HFFc6 (cell line): ENCODE measurements around the gene ARMC12. TPM values are rescaled to one million over a fixed set of nuclear protein-coding genes. Genes with fewer than 3 reads are reported as not detected.

Source experiments
- DNase-seq: peaks from one replicate; pipeline ENCODE4 v3.0.0-alpha.2; 2018
- H3K27ac Mint-ChIP-seq: 2 replicates; pipeline ENCODE4 v1.8.0; 2020; ENCODE audit warnings: mild to moderate bottlenecking, mixed read lengths
- H3K27me3 Mint-ChIP-seq: 2 replicates; pipeline ENCODE4 v1.8.0; 2021; ENCODE audit warnings: mild to moderate bottlenecking, moderate library complexity, mixed read lengths; ENCODE audit not compliant: insufficient read depth
- H3K36me3 Mint-ChIP-seq: 2 replicates; pipeline ENCODE4 v1.8.0; 2021; ENCODE audit warnings: low read depth, mixed read lengths
- H3K4me1 Mint-ChIP-seq: 2 replicates; pipeline ENCODE4 v1.8.0; 2020; ENCODE audit warnings: low read depth, mixed read lengths
- H3K4me3 Mint-ChIP-seq: 2 replicates; pipeline ENCODE4 v1.8.0; 2020; ENCODE audit warnings: mild to moderate bottlenecking, moderate library complexity, mixed read lengths
- H3K9me3 Mint-ChIP-seq: 2 replicates; pipeline ENCODE4 v1.8.0; 2020; ENCODE audit warnings: mild to moderate bottlenecking, mixed read lengths
- CTCF ChIP-seq: fragments of 200-600 bp; sonication (generic); IDR thresholded peaks from 2 replicates; pipeline ENCODE4 v1.5.0; 2021; ENCODE audit warnings: antibody characterized with exemption, mild to moderate bottlenecking
- total RNA-seq, 6 experiments: library from RNA; stranded (reverse); fragmentation: NEBNext Ultra II Directional; extraction: Animal tissue kit (Norgen Biotek cat#: 25700); gene quantifications; 2 replicates in 1 of 6; 3 replicates in 5 of 6; pipeline ENCODE4 v1.2.3, GENCODE V29; 2021

The ARMC12 gene
- total RNA-seq, 6 experiments from 2014 or later = 0.17 to 0.33 (median 0.27) TPM; not detected in 2

GRCh38 chr6:35757456-35758123 lies 20.8 kb downstream of the ARMC12 start:
- peak; percentile 56 for TF ChIP-seq CTCF
- Mint-ChIP-seq H3K4me3 (no peak overlapping the region), H3K27me3 (peaks cover 41% of the 10 kb centered on the region), H3K9me3 (no peaks in the 10 kb centered on the region), H3K4me1 (peaks cover 12% of the 10 kb centered on the region; the same call in 1 of the 2 replicates), H3K27ac (no peak overlapping the region), H3K36me3 (no peaks in the 10 kb centered on the region)
- peak; percentile 21 for DNase-seq

- no peaks in the 10 kb centered on the region for H3K36me3 Mint-ChIP-seq
- peaks cover 9% of the 10 kb centered on the region; the same call in 1 of the 2 replicates for H3K4me1 Mint-ChIP-seq
- DNase-seq = no peak
- H3K9me3 Mint-ChIP-seq = no peaks in the 10 kb centered on the region
- H3K27ac Mint-ChIP-seq = no peak overlapping the region
- H3K27me3 Mint-ChIP-seq = peaks cover 38% of the 10 kb centered on the region
- TF ChIP-seq CTCF = no peak
- no peak overlapping the region for H3K4me3 Mint-ChIP-seq
These were observed 22.6 kb downstream of the ARMC12 start for GRCh38 chr6:35759426-35759825.

GRCh38 chr6:35765739-35766138 lies 28.9 kb downstream of the ARMC12 start:
- H3K27me3 Mint-ChIP-seq = peaks cover 32% of the 10 kb centered on the region
- TF ChIP-seq CTCF = no peak
- H3K27ac Mint-ChIP-seq = no peak overlapping the region
- no peaks in the 10 kb centered on the region for H3K36me3 Mint-ChIP-seq
- no peak overlapping the region for H3K4me3 Mint-ChIP-seq
- no peak for DNase-seq
- no peaks in the 10 kb centered on the region for H3K9me3 Mint-ChIP-seq
- H3K4me1 Mint-ChIP-seq = no peaks in the 10 kb centered on the region

GRCh38 chr6:35769211-35769610 lies 32.4 kb downstream of the ARMC12 start:
- H3K4me1 Mint-ChIP-seq = no peaks in the 10 kb centered on the region
- no peak overlapping the region for H3K27ac Mint-ChIP-seq
- TF ChIP-seq CTCF = no peak
- peaks cover 26% of the 10 kb centered on the region for H3K27me3 Mint-ChIP-seq
- H3K4me3 Mint-ChIP-seq = no peak overlapping the region
- no peaks in the 10 kb centered on the region for H3K9me3 Mint-ChIP-seq
- no peak for DNase-seq
- no peaks in the 10 kb centered on the region for H3K36me3 Mint-ChIP-seq

DNA sequence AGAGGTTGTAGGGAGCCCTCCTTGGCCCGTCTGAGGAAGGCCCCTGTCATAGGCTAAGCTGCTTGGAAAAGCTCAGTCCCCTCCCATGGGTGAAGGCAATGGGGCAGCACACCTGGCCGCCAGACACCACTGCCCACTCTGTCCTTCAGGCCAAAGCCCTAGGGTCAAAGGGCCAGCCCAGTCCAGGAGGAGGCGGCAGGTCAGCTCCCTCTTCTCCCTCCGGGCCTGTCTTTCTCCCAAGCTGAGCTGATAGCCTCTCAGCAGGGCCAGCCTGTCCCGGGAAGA lies 34.5 kb downstream of the ARMC12 start:
- Mint-ChIP-seq H3K36me3 (no peaks in the 10 kb centered on the region), H3K27me3 (peaks cover 16% of the 10 kb centered on the region), H3K4me1 (no peaks in the 10 kb centered on the region), H3K9me3 (no peaks in the 10 kb centered on the region), H3K4me3 (no peak overlapping the region), H3K27ac (no peak overlapping the region)
- no peak for TF ChIP-seq CTCF
- no peak for DNase-seq
